Measurements from ENCODE around the gene ZNF814. TPM values are rescaled to one million over a fixed set of nuclear protein-coding genes. Genes with fewer than 3 reads are reported as not detected.
A peak's percentile ranks its signal among the peaks of the same experiment; 100 is the strongest.
"Not testable (repeated sequence)": the region's sequence is repeated elsewhere in the genome, so short reads cannot be mapped to it uniquely, and the experiment has no call there.

The ZNF814 gene
- total and polyA plus RNA-seq, 12 donors = 6.2 to 26.1 (median 12.6) TPM

GRCh38 chr19:57830071-57830602 is 58.7 kb downstream of the ZNF814 start, which contains the start of gene ZNF587B:
Gene ZNF587B, plus strand, starts transcription at chr19:57830299. Its CDS starts 230 bp downstream, at chr19:57830529.
- peak within 1 kb of the TSS; percentile 41 to 78 (median 59) for H3K4me3 ChIP-seq
- peak within 1 kb of the TSS; percentile 55 to 86 (median 79) for H3K27ac ChIP-seq
- peaks cover 0 to 20% (median 0%) of the 10 kb centered on the region in 9 donors for H3K36me3 ChIP-seq
- peak; percentile 88 to 96 (median 92) for ATAC-seq
- H3K4me1 ChIP-seq = peaks cover 0 to 38% (median 21%) of the 10 kb centered on the region in 9 donors
- no peaks in the 10 kb centered on the region for H3K27me3 ChIP-seq
- DNase-seq = peak; percentile 78 to 86
- intact Hi-C loops (cut with DNase I) = no loop called here
- no peaks in the 10 kb centered on the region for H3K9me3 ChIP-seq
- WGBS, 2 donors = 13 to 23% methylated on average over 22 of the region's 22 CpGs
- peak; percentile 6 to 70 (median 52) for TF ChIP-seq CTCF (IDR thresholded peaks at IDR 0.05)

GRCh38 chr19:57829316-57829715 is 59.5 kb downstream of the ZNF814 start:
- Histone ChIP-seq H3K36me3 (peaks cover 0 to 24% (median 0%) of the 10 kb centered on the region in 9 donors), H3K27me3 (no peaks in the 10 kb centered on the region), H3K9me3 (no peaks in the 10 kb centered on the region), H3K4me3 (peak overlapping the region in 3 of 10 donors; percentile 50 to 78 (median 67)), H3K27ac (peak overlapping the region in 9 of 10 donors; percentile 55 to 86 (median 81)), H3K4me1 (peaks cover 0 to 38% (median 21%) of the 10 kb centered on the region in 9 donors)
- WGBS, 2 donors = 40 to 41% methylated on average over 5 of the region's 5 CpGs
- DNase-seq (no peak), ATAC-seq (peak in 4 of 8 donors; percentile 21 to 37 (median 28))
- no peak for TF ChIP-seq CTCF (IDR thresholded peaks at IDR 0.05)
- intact Hi-C loops (cut with DNase I) = no loop called here

- Histone ChIP-seq H3K4me1 (peaks cover 2 to 47% (median 25%) of the 10 kb centered on the region in 9 donors), H3K4me3 (no peak overlapping the region), H3K27ac (no peak overlapping the region), H3K36me3 (peaks cover 0 to 35% (median 0%) of the 10 kb centered on the region in 9 donors), H3K9me3 (no peaks in the 10 kb centered on the region), H3K27me3 (no peaks in the 10 kb centered on the region)
- ATAC-seq (no peak), DNase-seq (no peak)
- WGBS, 2 donors = 92 to 94% methylated on average over 6 of the region's 6 CpGs
- intact Hi-C loops (cut with DNase I) = no loop called here
- no peak for TF ChIP-seq CTCF (IDR thresholded peaks at IDR 0.05)
These were observed 63.3 kb downstream of the ZNF814 start for GRCh38 chr19:57825511-57825910.

GRCh38 chr19:57823608-57824007 is 65.2 kb downstream of the ZNF814 start:
- 78 to 83% methylated on average over 4 of the region's 4 CpGs for WGBS, 2 donors
- H3K4me3 ChIP-seq; H3K27ac ChIP-seq; DNase-seq; H3K27me3 ChIP-seq; ATAC-seq; intact Hi-C loops (cut with DNase I); H3K9me3 ChIP-seq: not testable (repeated sequence)
- Histone ChIP-seq H3K36me3 (peaks cover 0 to 35% (median 0%) of the 10 kb centered on the region in 9 donors), H3K4me1 (peaks cover 2 to 48% (median 17%) of the 10 kb centered on the region in 9 donors)

GRCh38 chr19:57823155-57823554 is 65.7 kb downstream of the ZNF814 start:
- Histone ChIP-seq H3K36me3 (peaks cover 0 to 35% (median 0%) of the 10 kb centered on the region in 9 donors), H3K4me1 (peaks cover 2 to 45% (median 19%) of the 10 kb centered on the region in 9 donors)
- ATAC-seq; H3K4me3 ChIP-seq; intact Hi-C loops (cut with DNase I); DNase-seq; H3K9me3 ChIP-seq; H3K27ac ChIP-seq; H3K27me3 ChIP-seq: not testable (repeated sequence)
- WGBS, 2 donors = 73 to 74% methylated on average over 2 of the region's 2 CpGs

- H3K27ac ChIP-seq; H3K27me3 ChIP-seq; H3K9me3 ChIP-seq; H3K4me3 ChIP-seq; ATAC-seq; DNase-seq; intact Hi-C loops (cut with DNase I): not testable (repeated sequence)
- Histone ChIP-seq H3K36me3 (peaks cover 0 to 30% (median 0%) of the 10 kb centered on the region in 9 donors), H3K4me1 (peaks cover 2 to 45% (median 19%) of the 10 kb centered on the region in 9 donors)
- 93 to 95% methylated on average over 2 to 3 of the region's 3 CpGs for WGBS, 2 donors
These were observed 67.3 kb downstream of the ZNF814 start for GRCh38 chr19:57821501-57821900.

GRCh38 chr19:57821095-57821494 is 67.7 kb downstream of the ZNF814 start:
- 34 to 61% methylated on average over 2 of the region's 3 CpGs for WGBS, 2 donors
- DNase-seq; H3K9me3 ChIP-seq; ATAC-seq; H3K27ac ChIP-seq; H3K27me3 ChIP-seq; H3K4me3 ChIP-seq; intact Hi-C loops (cut with DNase I): not testable (repeated sequence)
- H3K36me3 ChIP-seq = peaks cover 0 to 26% (median 0%) of the 10 kb centered on the region in 9 donors
- peaks cover 2 to 45% (median 19%) of the 10 kb centered on the region in 9 donors for H3K4me1 ChIP-seq
